Vagina (tissue), 2 donors: ENCODE measurements around the gene GFI1. TPM values are rescaled to one million over a fixed set of nuclear protein-coding genes. Genes with fewer than 3 reads are reported as not detected.
A peak's percentile ranks its signal among the peaks of the same experiment; 100 is the strongest.
"Not testable (repeated sequence)": the region's sequence is repeated elsewhere in the genome, so short reads cannot be mapped to it uniquely, and the experiment has no call there.

ENCODE experiments used
- DNase-seq, 2 donors: peaks; one replicate each; pipeline ENCODE4 v3.0.0-alpha.2; 2017; ENCODE audit errors: extremely low spot score in 2 of 2
- H3K27ac ChIP-seq: fragments of 200-600 bp; sonication (generic); one replicate; pipeline ENCODE4 v1.5.1; 2019
- H3K27me3 ChIP-seq: fragments of 200-600 bp; sonication (generic); one replicate; pipeline ENCODE4 v1.5.1; 2019
- H3K36me3 ChIP-seq, 2 donors: fragments of 200-600 bp; sonication (generic); one replicate each; pipeline ENCODE4 v1.5.1; 2017 to 2019
- H3K4me1 ChIP-seq: fragments of 200-600 bp; sonication (generic); one replicate; pipeline ENCODE4 v1.5.1; 2019
- H3K4me3 ChIP-seq, 2 donors: fragments of 200-600 bp; sonication (generic); 1 replicate in 1 of 2; 2 replicates in 1 of 2; pipeline ENCODE4 v1.5.1; 2016 to 2019
- H3K9me3 ChIP-seq: fragments of 200-600 bp; sonication (generic); one replicate; pipeline ENCODE4 v1.5.1; 2019
- CTCF ChIP-seq, 3 experiments: fragments of 450-650 bp in 2 of 3; fragments of 200-600 bp in 1 of 3; sonication (generic) in 1 of 3; IDR thresholded peaks; one replicate each; pipeline ENCODE4 v1.5.1; 2017 to 2019; ENCODE audit warnings: antibody characterized with exemption in 3 of 3, mild to moderate bottlenecking in 2 of 3, moderate library complexity in 2 of 3
- POLR2A ChIP-seq, 2 donors: fragments of 450-650 bp; IDR thresholded peaks; one replicate each; pipeline ENCODE4 v1.6.1; 2017; ENCODE audit warnings: antibody characterized with exemption in 2 of 2, mild to moderate bottlenecking in 2 of 2, moderate library complexity in 2 of 2
- POLR2AphosphoS5 ChIP-seq, 2 donors: sonication (generic); formaldehyde crosslinking; IDR thresholded peaks; one replicate each; pipeline ENCODE4 v1.9.0; 2017; ENCODE audit warnings: antibody characterized with exemption in 2 of 2, mild to moderate bottlenecking in 2 of 2, low read depth in 1 of 2; ENCODE audit not compliant: insufficient read depth in 1 of 2
- intact Hi-C: fragments of 100-400 bp; cut with DNase I; formaldehyde crosslinking; loops from one replicate; pipeline ENCODE4 v1.15.1; 2023
- total RNA-seq: library from RNA; depleted of rRNA; stranded (reverse); fragments of >200 nt; gene quantifications from one replicate; pipeline ENCODE4 v1.2.3, GENCODE V29; 2016

The GFI1 gene
- total RNA-seq: 3.9 TPM

- DNase-seq: no peak
- H3K4me3 ChIP-seq: peak within 1 kb of the TSS; percentile 39 to 49
- TF ChIP-seq POLR2AphosphoS5 (IDR thresholded peaks at IDR 0.05; ENCODE audit: insufficient read depth in 1 of 2, low read depth in 1 of 2): no peak
- no peaks in the 10 kb centered on the region for H3K9me3 ChIP-seq
- peak within 1 kb of the TSS; percentile 12 for H3K27ac ChIP-seq
- H3K36me3 ChIP-seq: no peaks in the 10 kb centered on the region
- H3K27me3 ChIP-seq: peaks cover 38% of the 10 kb centered on the region
- intact Hi-C loops: no loop called here
- H3K4me1 ChIP-seq: peaks cover 55% of the 10 kb centered on the region
These were observed at the start of gene GFI1 for GRCh38 chr1:92486251-92487077. Gene GFI1, minus strand, starts transcription at chr1:92486925. Its CDS starts 3,438 bp downstream, at chr1:92483487.

GRCh38 chr1:92532371-92532770 lies 45.6 kb upstream of the GFI1 start:
- intact Hi-C loops, H3K4me1 ChIP-seq, H3K27ac ChIP-seq, DNase-seq, H3K36me3 ChIP-seq, H3K9me3 ChIP-seq, H3K27me3 ChIP-seq, H3K4me3 ChIP-seq: not testable (repeated sequence)

GRCh38 chr1:92531939-92532338 lies 45.2 kb upstream of the GFI1 start:
- DNase-seq, H3K4me1 ChIP-seq, H3K4me3 ChIP-seq, H3K9me3 ChIP-seq, H3K27me3 ChIP-seq, H3K27ac ChIP-seq, H3K36me3 ChIP-seq, intact Hi-C loops: not testable (repeated sequence)

- no peak overlapping the region for H3K27ac ChIP-seq
- no peaks in the 10 kb centered on the region for H3K27me3 ChIP-seq
- no peaks in the 10 kb centered on the region for H3K36me3 ChIP-seq
- DNase-seq: no peak
- intact Hi-C loops: no loop called here
- H3K4me3 ChIP-seq: no peak overlapping the region
- no peaks in the 10 kb centered on the region for H3K9me3 ChIP-seq
- TF ChIP-seq CTCF (IDR thresholded peaks at IDR 0.05) (no peak), POLR2A (IDR thresholded peaks at IDR 0.05) (no peak), POLR2AphosphoS5 (IDR thresholded peaks at IDR 0.05; ENCODE audit: insufficient read depth in 1 of 2, low read depth in 1 of 2) (no peak)
- H3K4me1 ChIP-seq: no peaks in the 10 kb centered on the region
These were observed 40.9 kb upstream of the GFI1 start for GRCh38 chr1:92527670-92528069.

- intact Hi-C loops, H3K27ac ChIP-seq, H3K4me1 ChIP-seq, H3K27me3 ChIP-seq, H3K9me3 ChIP-seq, H3K4me3 ChIP-seq, H3K36me3 ChIP-seq, DNase-seq: not testable (repeated sequence)
These were observed 38.3 kb upstream of the GFI1 start for GRCh38 chr1:92524944-92525590.

- TF ChIP-seq POLR2AphosphoS5 (IDR thresholded peaks at IDR 0.05; ENCODE audit: insufficient read depth in 1 of 2, low read depth in 1 of 2) (no peak), POLR2A (IDR thresholded peaks at IDR 0.05) (no peak), CTCF (IDR thresholded peaks at IDR 0.05) (no peak)
- Histone ChIP-seq H3K4me1 (no peaks in the 10 kb centered on the region), H3K4me3 (no peak overlapping the region), H3K27me3 (no peaks in the 10 kb centered on the region), H3K9me3 (no peaks in the 10 kb centered on the region), H3K27ac (no peak overlapping the region), H3K36me3 (no peaks in the 10 kb centered on the region)
- no peak for DNase-seq
- intact Hi-C loops: no loop called here
These were observed 32.3 kb upstream of the GFI1 start for GRCh38 chr1:92519043-92519442.

GRCh38 chr1:92516574-92516973 lies 29.8 kb upstream of the GFI1 start:
- no peak for DNase-seq
- no peak overlapping the region for H3K27ac ChIP-seq
- H3K36me3 ChIP-seq: no peaks in the 10 kb centered on the region
- intact Hi-C loops: no loop called here
- H3K4me3 ChIP-seq: no peak overlapping the region
- no peaks in the 10 kb centered on the region for H3K9me3 ChIP-seq
- H3K27me3 ChIP-seq: no peaks in the 10 kb centered on the region
- H3K4me1 ChIP-seq: no peaks in the 10 kb centered on the region
- TF ChIP-seq POLR2AphosphoS5 (IDR thresholded peaks at IDR 0.05; ENCODE audit: insufficient read depth in 1 of 2, low read depth in 1 of 2) (no peak), CTCF (IDR thresholded peaks at IDR 0.05) (no peak), POLR2A (IDR thresholded peaks at IDR 0.05) (no peak)
